MV-4-11 (cell line): ENCODE data around the gene MMP28.
A peak's percentile ranks its signal among the peaks of the same experiment; 100 is the strongest.

Source experiments
- DNase-seq: peaks from one replicate; lab custom pipeline; 2025; lab: John Stamatoyannopoulos, UW

Gene MMP28

DNA sequence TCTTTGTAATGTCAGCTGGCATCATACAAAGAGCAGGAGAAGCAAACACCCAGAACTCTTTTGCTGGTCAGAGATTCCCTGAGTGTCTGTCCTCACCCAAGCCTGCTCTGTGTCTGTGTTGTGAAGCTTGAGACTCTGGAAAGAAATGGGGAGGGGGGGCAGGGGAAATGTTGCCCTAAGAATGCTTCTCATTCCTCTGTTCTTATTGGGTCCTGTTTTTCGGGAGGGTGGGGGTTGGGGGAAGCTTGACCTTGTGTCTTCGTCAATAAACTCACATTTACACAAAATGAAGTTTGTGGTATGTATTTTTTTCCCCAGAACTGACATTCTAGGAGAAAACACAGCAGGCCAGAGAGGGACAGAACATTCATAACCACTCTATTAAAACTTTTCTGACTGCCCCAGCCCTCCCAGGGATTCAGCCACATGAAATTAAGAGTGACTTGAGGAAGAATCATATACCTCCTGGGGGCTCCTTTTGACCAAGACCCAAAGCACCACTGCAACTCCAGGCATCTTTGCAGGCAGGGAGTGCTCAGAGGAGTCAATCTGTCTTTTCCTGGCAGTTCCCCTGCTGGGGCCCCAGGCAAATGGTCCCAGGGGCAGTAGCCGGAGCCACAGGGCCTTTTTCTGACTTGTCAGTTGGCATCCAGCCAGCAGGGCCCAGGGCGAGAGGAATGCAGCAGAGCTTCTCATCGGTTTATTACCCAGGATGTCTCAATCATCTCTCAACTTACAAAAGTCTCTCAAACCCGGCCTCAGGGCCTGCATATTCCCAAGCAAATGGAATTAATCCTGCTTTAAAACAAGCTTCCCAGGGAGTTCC lies 69.1 kb downstream of the MMP28 start:
- no peak for DNase-seq

DNA sequence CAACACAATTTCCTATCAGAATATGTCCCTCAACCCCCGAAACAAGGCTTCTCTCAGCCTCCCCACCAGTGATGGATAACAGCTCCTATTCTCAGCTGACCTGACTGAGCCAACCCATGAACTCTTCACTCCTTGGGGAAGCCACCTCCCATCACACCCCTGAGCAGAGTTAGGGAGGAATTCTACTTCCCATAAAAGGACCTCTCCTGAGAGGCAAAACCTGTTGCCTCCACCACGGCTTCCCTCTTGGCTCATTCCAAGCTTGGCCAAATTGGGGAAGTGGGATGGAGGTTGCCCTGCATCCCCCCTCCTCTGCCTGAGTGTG lies 69.7 kb downstream of the MMP28 start:
- DNase-seq = peak; percentile 22

DNA sequence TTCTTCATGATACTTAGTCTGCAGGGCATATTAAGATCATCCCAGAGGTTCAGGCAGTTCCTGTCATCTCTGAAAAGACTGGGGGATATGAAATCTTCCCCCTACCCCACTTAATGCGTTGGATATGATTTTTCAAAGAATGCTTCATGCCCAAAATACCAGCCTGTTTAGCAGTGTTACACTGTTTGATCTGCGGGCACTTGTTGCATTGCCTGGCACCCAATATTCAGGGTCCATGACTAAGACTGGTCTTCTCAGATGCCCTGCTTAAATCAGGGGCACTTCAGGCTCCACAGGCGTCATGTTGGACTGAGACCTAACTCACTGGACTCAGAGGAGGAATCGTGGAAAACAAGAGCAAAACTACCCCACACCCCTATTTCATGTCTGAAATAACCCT lies 70.4 kb downstream of the MMP28 start:
- DNase-seq = no peak

DNA sequence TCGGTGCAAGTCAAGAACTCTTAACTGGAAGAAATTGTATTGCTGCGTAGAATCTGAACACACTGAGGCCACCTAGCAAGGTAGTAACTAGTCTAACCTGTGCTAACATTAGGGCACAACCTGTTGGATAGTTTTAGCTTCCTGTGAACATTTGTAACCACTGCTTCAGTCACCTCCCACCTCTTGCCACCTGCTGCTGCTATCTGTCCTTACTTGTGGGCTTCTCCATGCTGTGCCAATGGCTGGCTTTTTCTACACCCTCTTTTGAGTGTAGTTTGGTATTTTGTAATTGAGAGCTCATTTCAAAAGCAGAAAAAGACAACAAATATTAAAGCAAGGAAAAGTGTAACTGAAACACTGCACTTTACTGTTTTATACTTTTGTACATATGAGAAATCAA lies 71.7 kb downstream of the MMP28 start:
- DNase-seq = no peak

DNA sequence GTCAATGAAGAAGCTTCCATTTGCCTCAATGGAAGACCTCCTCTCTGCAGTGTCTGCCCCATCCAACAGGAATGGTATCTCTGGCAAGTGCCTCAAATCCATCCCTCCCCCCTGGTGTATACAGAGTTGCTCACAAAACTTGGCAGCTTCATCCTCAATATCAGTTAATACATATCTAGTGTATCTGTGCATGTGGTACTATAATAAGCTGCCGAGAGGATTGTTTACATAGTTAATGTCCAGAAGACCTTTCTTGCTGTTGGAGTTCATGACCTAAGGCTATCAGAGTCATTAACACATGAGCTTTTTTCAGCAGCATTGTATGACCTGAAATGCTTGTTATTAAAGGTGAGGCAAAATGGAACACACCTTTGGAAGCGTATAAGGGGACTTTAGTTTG lies 78.0 kb downstream of the MMP28 start:
- DNase-seq = no peak

DNA sequence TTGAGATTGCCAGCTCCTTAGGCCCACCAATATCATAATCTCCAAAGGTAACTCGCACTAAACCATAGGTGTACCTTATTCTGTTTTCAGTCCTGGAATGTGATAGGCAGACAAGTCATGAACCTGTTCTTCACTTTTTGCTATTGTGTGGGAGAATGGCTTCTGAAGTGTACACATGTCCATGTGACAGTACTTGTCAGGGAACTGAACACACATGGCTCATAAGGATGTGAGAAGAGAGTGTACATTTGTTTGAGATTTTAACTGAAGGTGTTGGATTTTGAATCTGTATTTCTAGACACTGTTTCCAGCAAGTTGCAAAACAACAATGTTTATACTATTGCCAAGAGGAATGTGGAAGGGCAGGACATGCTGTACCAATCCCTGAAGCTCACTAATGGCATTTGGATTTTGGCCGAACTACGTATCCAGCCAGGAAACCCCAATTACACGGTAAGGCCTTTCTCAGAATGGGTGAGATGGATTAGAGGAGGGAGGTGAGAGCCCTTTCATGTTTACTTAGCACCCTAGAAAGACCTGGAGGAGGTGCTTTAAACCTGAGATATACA lies 78.5 kb downstream of the MMP28 start:
- no peak for DNase-seq

DNA sequence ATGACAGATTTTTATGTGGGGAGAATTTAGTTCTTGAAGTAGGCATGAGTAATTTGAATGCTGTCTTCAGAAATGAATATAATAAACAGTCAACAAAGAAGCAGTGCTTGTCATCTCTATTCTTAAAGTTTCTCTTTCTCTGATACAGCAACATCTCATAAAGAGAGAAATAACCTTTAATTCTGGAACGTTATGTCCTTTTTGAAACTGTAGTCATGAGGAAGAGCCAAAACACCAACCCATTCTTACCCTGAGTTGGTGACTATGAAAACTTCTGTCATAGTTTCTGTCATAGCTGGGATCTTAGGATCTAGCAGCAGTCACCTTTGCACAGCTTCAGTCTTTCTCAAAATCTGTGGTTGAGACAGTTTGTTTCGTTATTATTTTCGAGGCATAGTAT lies 79.3 kb downstream of the MMP28 start:
- DNase-seq = no peak
